GM20000 (cell line): ENCODE measurements around the gene PRND.
"Not testable (repeated sequence)": the region's sequence is repeated elsewhere in the genome, so short reads cannot be mapped to it uniquely, and the experiment has no call there.

Experiments used
- DNase-seq: peaks from one replicate; pipeline ENCODE4 v3.0.0; 2012; ENCODE audit warnings: low spot score
- CTCF ChIP-seq: IDR thresholded peaks from 2 replicates; pipeline ENCODE4 v1.5.1; 2012; ENCODE audit warnings: mild to moderate bottlenecking, control low read depth; ENCODE audit errors: extremely low read depth, missing control alignments

PRND gene

GRCh38 chr20:4759100-4759884 lies 37.6 kb downstream of the PRND start:
- peak; percentile 85 for TF ChIP-seq CTCF
- DNase-seq, result not testable (repeated sequence)

- DNase-seq, result no peak
- no peak for TF ChIP-seq CTCF
These were observed 41.6 kb downstream of the PRND start for GRCh38 chr20:4763261-4763660.

- DNase-seq, result no peak
- TF ChIP-seq CTCF, result no peak
These were observed 42.2 kb downstream of the PRND start for GRCh38 chr20:4763723-4764510.

- TF ChIP-seq CTCF, result no peak
- DNase-seq, result no peak
These were observed 43.1 kb downstream of the PRND start for GRCh38 chr20:4764805-4765204.

- no peak for DNase-seq
- TF ChIP-seq CTCF, result no peak
These were observed 44.0 kb downstream of the PRND start for GRCh38 chr20:4765681-4766080.

GRCh38 chr20:4766631-4767030 lies 44.9 kb downstream of the PRND start:
- no peak for TF ChIP-seq CTCF
- DNase-seq, result no peak

- no peak for DNase-seq
- no peak for TF ChIP-seq CTCF
These were observed 45.4 kb downstream of the PRND start for GRCh38 chr20:4767084-4767483.
